ENCODE measurements around the gene IFT43. TPM values are rescaled to one million over a fixed set of nuclear protein-coding genes. Genes with fewer than 3 reads are reported as not detected.

Gene IFT43
- total and polyA plus RNA-seq, 12 donors = 20.9 to 101 (median 30.2) TPM

GRCh38 chr14:76067536-76067935 lies 82.0 kb downstream of the IFT43 start:
- WGBS, 4 donors = 83 to 98% (median 96%) methylated on average over 5 of the region's 5 CpGs
- no peaks in the 10 kb centered on the region for H3K36me3 ChIP-seq (replicated peaks in 1 of 2)
- H3K27ac ChIP-seq = no peak overlapping the region
- H3K9me3 ChIP-seq (replicated peaks in 1 of 3) = no peaks in the 10 kb centered on the region
- H3K27me3 ChIP-seq = no peaks in the 10 kb centered on the region
- no peak overlapping the region for H3K4me3 ChIP-seq
- no peaks in the 10 kb centered on the region for H3K4me1 ChIP-seq (replicated peaks in 1 of 2)
- TF ChIP-seq POLR2A (IDR thresholded peaks at IDR 0.05) (no peak), CTCF (IDR thresholded peaks at IDR 0.05) (no peak)
- no peak for DNase-seq
- intact Hi-C loops (cut with DNase I) = no loop called here

- no peak for DNase-seq
- WGBS, 4 donors = 66 to 77% (median 71%) methylated on average over 12 of the region's 12 CpGs
- H3K36me3 ChIP-seq (replicated peaks in 1 of 2) = no peaks in the 10 kb centered on the region
- no peaks in the 10 kb centered on the region for H3K4me1 ChIP-seq (replicated peaks in 1 of 2)
- H3K27ac ChIP-seq = no peak overlapping the region
- intact Hi-C loops (cut with DNase I) = no loop called here
- H3K27me3 ChIP-seq = no peaks in the 10 kb centered on the region
- no peak overlapping the region for H3K4me3 ChIP-seq
- no peaks in the 10 kb centered on the region for H3K9me3 ChIP-seq (replicated peaks in 1 of 3)
- TF ChIP-seq POLR2A (IDR thresholded peaks at IDR 0.05) (no peak), CTCF (IDR thresholded peaks at IDR 0.05) (no peak)
Measured at GRCh38 chr14:76073717-76074116, 88.2 kb downstream of the IFT43 start.

GRCh38 chr14:76077340-76077739 lies 91.8 kb downstream of the IFT43 start:
- intact Hi-C loops (cut with DNase I) = no loop called here
- Histone ChIP-seq H3K9me3 (replicated peaks in 1 of 3) (no peaks in the 10 kb centered on the region), H3K27me3 (no peaks in the 10 kb centered on the region), H3K4me1 (replicated peaks in 1 of 2) (no peaks in the 10 kb centered on the region), H3K27ac (no peak overlapping the region), H3K36me3 (replicated peaks in 1 of 2) (no peaks in the 10 kb centered on the region), H3K4me3 (no peak overlapping the region)
- TF ChIP-seq CTCF (IDR thresholded peaks at IDR 0.05) = no peak
- no peak for TF ChIP-seq POLR2A (IDR thresholded peaks at IDR 0.05)
- 77 to 95% (median 90%) methylated on average over 2 of the region's 2 CpGs for WGBS, 4 donors
- DNase-seq = no peak

- H3K36me3 ChIP-seq (replicated peaks in 1 of 2) = no peaks in the 10 kb centered on the region
- intact Hi-C loops (cut with DNase I) = no loop called here
- no peaks in the 10 kb centered on the region for H3K4me1 ChIP-seq (replicated peaks in 1 of 2)
- no peak overlapping the region for H3K27ac ChIP-seq
- no peaks in the 10 kb centered on the region for H3K27me3 ChIP-seq
- no peak for DNase-seq
- TF ChIP-seq CTCF (IDR thresholded peaks at IDR 0.05) = no peak
- TF ChIP-seq POLR2A (IDR thresholded peaks at IDR 0.05) = no peak
- WGBS, 4 donors = 93 to 97% (median 96%) methylated on average over 10 of the region's 10 CpGs
- no peaks in the 10 kb centered on the region for H3K9me3 ChIP-seq (replicated peaks in 1 of 3)
- H3K4me3 ChIP-seq = no peak overlapping the region
Measured at GRCh38 chr14:76078501-76078900, 92.9 kb downstream of the IFT43 start.
